Measurements from ENCODE around the gene PPT1. TPM values are rescaled to one million over a fixed set of nuclear protein-coding genes. Genes with fewer than 3 reads are reported as not detected.

PPT1 gene
- total and polyA plus RNA-seq, 2 of the 13 experiments (the other 11 are each of a cell fraction or from before 2014, with no cell fraction given): 129 TPM

DNA sequence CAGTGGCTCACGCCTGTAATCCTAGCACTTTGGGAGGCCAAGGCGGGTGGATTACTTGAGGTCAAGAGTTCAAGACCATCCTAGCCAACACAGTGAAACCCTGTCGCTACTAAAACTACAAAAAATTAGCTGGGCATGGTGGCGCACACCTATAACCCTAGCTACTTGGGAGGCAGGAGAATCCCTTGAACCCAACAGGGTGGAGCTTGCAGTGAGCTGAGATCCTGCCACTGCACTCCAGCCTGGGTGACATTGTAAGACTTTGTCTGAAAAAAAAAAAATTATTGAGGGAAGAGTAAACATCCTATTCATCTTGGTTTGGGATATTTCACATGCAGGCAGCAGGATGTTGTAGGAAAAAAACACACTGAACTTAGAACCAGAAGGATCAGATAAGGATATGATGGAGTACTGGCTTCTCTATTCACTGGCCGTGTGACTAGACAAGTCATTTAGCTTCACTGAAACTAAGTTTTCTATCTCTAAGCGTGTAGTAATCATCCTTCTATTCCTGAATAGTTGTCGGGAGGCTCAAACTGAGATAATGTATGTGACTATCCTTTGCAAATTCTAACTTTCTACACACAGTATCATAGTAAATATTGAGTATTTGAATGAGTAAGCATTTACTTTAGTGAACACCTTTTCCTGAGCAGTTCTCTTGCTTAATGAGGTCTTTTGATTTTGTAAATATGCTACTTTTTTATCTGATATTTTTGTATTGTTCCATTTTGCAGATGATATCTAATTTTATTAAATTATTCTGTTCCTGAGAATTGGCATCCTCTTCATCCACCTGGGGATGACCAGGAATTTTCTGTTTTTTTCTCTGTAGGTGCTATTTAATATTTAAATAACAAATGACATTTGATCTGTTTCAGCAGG is 38.4 kb downstream of the PPT1 start (continued):
- TF ChIP-seq, protein P1, sequence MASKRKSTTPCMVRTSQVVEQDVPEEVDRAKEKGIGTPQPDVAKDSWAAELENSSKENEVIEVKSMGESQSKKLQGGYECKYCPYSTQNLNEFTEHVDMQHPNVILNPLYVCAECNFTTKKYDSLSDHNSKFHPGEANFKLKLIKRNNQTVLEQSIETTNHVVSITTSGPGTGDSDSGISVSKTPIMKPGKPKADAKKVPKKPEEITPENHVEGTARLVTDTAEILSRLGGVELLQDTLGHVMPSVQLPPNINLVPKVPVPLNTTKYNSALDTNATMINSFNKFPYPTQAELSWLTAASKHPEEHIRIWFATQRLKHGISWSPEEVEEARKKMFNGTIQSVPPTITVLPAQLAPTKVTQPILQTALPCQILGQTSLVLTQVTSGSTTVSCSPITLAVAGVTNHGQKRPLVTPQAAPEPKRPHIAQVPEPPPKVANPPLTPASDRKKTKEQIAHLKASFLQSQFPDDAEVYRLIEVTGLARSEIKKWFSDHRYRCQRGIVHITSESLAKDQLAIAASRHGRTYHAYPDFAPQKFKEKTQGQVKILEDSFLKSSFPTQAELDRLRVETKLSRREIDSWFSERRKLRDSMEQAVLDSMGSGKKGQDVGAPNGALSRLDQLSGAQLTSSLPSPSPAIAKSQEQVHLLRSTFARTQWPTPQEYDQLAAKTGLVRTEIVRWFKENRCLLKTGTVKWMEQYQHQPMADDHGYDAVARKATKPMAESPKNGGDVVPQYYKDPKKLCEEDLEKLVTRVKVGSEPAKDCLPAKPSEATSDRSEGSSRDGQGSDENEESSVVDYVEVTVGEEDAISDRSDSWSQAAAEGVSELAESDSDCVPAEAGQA (IDR thresholded peaks at IDR 0.05; ENCODE audit: low read depth): no peak
- TF ChIP-seq, protein P1 (CRISPR knock-in tag; IDR thresholded peaks at IDR 0.05; ENCODE audit: borderline replicate concordance): no peak
- no peak for TF ChIP-seq POLR2A (IDR thresholded peaks at IDR 0.05; ENCODE audit: insufficient read depth in 1 of 2, low read depth in 2 of 2, low read length in 2 of 2)
- no peak for TF ChIP-seq ZNF30 (CRISPR knock-in tag; IDR thresholded peaks at IDR 0.05)
- no peak for TF ChIP-seq ZSCAN29 (CRISPR knock-in tag; conservative IDR thresholded peaks at IDR 0.05)
- TF ChIP-seq RFX5 (IDR thresholded peaks at IDR 0.05; ENCODE audit: low read depth, low read length): no peak
- no peak for TF ChIP-seq GPN1 (CRISPR knock-in tag; IDR thresholded peaks at IDR 0.05; ENCODE audit: borderline replicate concordance)
- no peak for TF ChIP-seq ZNF431 (CRISPR knock-in tag; IDR thresholded peaks at IDR 0.05; ENCODE audit: borderline replicate concordance, low read depth)
- no peak for TF ChIP-seq ASH2L (IDR thresholded peaks at IDR 0.05; ENCODE audit: insufficient read length, low read depth, low read length)
- no peak for TF ChIP-seq CBFB (CRISPR knock-in tag; IDR thresholded peaks at IDR 0.05)
- TF ChIP-seq FOXM1 (CRISPR knock-in tag; IDR thresholded peaks at IDR 0.05): no peak
- TF ChIP-seq CHCHD3 (CRISPR knock-in tag; IDR thresholded peaks at IDR 0.05): no peak
- TF ChIP-seq NR2C2 (CRISPR knock-in tag; IDR thresholded peaks at IDR 0.05; ENCODE audit: borderline replicate concordance): no peak
- TF ChIP-seq, protein P2, sequence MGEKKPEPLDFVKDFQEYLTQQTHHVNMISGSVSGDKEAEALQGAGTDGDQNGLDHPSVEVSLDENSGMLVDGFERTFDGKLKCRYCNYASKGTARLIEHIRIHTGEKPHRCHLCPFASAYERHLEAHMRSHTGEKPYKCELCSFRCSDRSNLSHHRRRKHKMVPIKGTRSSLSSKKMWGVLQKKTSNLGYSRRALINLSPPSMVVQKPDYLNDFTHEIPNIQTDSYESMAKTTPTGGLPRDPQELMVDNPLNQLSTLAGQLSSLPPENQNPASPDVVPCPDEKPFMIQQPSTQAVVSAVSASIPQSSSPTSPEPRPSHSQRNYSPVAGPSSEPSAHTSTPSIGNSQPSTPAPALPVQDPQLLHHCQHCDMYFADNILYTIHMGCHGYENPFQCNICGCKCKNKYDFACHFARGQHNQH (CRISPR knock-in tag; IDR thresholded peaks at IDR 0.05): no peak
- no peak for TF ChIP-seq ZNF552 (CRISPR knock-in tag; IDR thresholded peaks at IDR 0.05; ENCODE audit: borderline replicate concordance)
- TF ChIP-seq, protein P3, sequence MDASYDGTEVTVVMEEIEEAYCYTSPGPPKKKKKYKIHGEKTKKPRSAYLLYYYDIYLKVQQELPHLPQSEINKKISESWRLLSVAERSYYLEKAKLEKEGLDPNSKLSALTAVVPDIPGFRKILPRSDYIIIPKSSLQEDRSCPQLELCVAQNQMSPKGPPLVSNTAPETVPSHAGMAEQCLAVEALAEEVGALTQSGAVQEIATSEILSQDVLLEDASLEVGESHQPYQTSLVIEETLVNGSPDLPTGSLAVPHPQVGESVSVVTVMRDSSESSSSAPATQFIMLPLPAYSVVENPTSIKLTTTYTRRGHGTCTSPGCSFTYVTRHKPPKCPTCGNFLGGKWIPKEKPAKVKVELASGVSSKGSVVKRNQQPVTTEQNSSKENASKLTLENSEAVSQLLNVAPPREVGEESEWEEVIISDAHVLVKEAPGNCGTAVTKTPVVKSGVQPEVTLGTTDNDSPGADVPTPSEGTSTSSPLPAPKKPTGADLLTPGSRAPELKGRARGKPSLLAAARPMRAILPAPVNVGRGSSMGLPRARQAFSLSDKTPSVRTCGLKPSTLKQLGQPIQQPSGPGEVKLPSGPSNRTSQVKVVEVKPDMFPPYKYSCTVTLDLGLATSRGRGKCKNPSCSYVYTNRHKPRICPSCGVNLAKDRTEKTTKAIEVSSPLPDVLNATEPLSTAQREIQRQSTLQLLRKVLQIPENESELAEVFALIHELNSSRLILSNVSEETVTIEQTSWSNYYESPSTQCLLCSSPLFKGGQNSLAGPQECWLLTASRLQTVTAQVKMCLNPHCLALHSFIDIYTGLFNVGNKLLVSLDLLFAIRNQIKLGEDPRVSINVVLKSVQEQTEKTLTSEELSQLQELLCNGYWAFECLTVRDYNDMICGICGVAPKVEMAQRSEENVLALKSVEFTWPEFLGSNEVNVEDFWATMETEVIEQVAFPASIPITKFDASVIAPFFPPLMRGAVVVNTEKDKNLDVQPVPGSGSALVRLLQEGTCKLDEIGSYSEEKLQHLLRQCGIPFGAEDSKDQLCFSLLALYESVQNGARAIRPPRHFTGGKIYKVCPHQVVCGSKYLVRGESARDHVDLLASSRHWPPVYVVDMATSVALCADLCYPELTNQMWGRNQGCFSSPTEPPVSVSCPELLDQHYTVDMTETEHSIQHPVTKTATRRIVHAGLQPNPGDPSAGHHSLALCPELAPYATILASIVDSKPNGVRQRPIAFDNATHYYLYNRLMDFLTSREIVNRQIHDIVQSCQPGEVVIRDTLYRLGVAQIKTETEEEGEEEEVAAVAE (CRISPR knock-in tag; IDR thresholded peaks at IDR 0.05; ENCODE audit: borderline replicate concordance): no peak
- no peak for TF ChIP-seq KDM3A (CRISPR knock-in tag; IDR thresholded peaks at IDR 0.05; ENCODE audit: low read depth)
